A673 (cell line): ENCODE results near the gene STARD9.

Experiments used
- CTCF ChIP-seq: fragments of 300-800, 200-600 bp; sonication (generic); conservative IDR thresholded peaks from 2 replicates; pipeline ENCODE4 v1.5.1; 2017; ENCODE audit warnings: low read depth, mild to moderate bottlenecking, antibody characterized with exemption, low read length, moderate library complexity, mixed read lengths
- EZH2 ChIP-seq: fragments of 200-600 bp; sonication (generic); IDR thresholded peaks from 2 replicates; pipeline ENCODE4 v1.6.1; 2017; ENCODE audit warnings: borderline replicate concordance, low read depth, mild to moderate bottlenecking, mixed read lengths, antibody characterized with exemption, low read length; ENCODE audit not compliant: poor library complexity, severe bottlenecking

DNA sequence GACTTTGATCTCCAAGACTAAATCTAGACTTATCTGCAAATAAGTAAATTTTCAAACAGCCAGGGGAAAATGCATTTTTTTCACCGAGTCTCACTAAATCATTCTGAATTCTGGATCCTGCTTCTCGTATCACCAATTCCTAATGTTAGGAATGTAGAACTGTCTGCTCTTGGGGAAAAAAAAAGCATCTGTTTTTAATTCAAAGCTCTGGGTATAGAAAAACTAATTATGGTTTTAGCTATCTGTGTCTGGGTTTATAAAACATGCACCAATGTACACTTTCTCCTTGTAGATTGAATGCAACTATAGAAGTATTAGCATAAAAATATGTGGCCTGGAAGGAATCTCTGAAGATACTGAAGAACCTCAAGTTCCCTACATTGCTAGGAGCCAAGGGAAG lies 166.3 kb downstream of the STARD9 start:
- TF ChIP-seq EZH2 (no peak), CTCF (no peak)
